ENCODE measurements around the gene COA3.

The COA3 gene

GRCh38 chr17:42781639-42782165 is 16.8 kb downstream of the COA3 start:
- no peaks in the 10 kb centered on the region for H3K9me2 ChIP-seq (replicated peaks; ENCODE audit: insufficient read depth, low read length)
- no peaks in the 10 kb centered on the region for H4K20me1 ChIP-seq (ENCODE audit: low read depth, low read length)
- no peaks in the 10 kb centered on the region for H3F3A ChIP-seq (ENCODE audit: insufficient read depth)
- no peaks in the 10 kb centered on the region for H3K36me3 ChIP-seq (ENCODE audit: low read length)
- no peak overlapping the region for H3K9ac ChIP-seq (ENCODE audit: low read length)
- no peak overlapping the region for H2AFZ ChIP-seq (ENCODE audit: low read depth, low read length, severe bottlenecking)
- no peak overlapping the region for H3K4me3 ChIP-seq (ENCODE audit: insufficient read depth, low read length, poor library complexity, severe bottlenecking)
- no peaks in the 10 kb centered on the region for H3K79me2 ChIP-seq (ENCODE audit: insufficient read depth, low read length)
- TF ChIP-seq CTCF (IDR thresholded peaks at IDR 0.05; ENCODE audit: insufficient read depth, low read length, poor library complexity, severe bottlenecking) (no peak), EZH2phosphoT487 (conservative IDR thresholded peaks at IDR 0.05; ENCODE audit: low read length) (no peak)
- H3K9me3 ChIP-seq (ENCODE audit: insufficient read depth, low read length), result no peaks in the 10 kb centered on the region
- no peak overlapping the region for H3K4me2 ChIP-seq (ENCODE audit: low read depth, low read length, poor library complexity, severe bottlenecking)
- no peak overlapping the region for H3K27ac ChIP-seq (ENCODE audit: low read depth, low read length)
- no peaks in the 10 kb centered on the region for H3K27me3 ChIP-seq (ENCODE audit: low read length)

- no peaks in the 10 kb centered on the region for H3K79me2 ChIP-seq (ENCODE audit: insufficient read depth, low read length)
- no peaks in the 10 kb centered on the region for H3F3A ChIP-seq (ENCODE audit: insufficient read depth)
- H3K9ac ChIP-seq (ENCODE audit: low read length), result no peak overlapping the region
- TF ChIP-seq CTCF (IDR thresholded peaks at IDR 0.05; ENCODE audit: insufficient read depth, low read length, poor library complexity, severe bottlenecking), result no peak
- no peak for TF ChIP-seq EZH2phosphoT487 (conservative IDR thresholded peaks at IDR 0.05; ENCODE audit: low read length)
- no peaks in the 10 kb centered on the region for H3K9me2 ChIP-seq (replicated peaks; ENCODE audit: insufficient read depth, low read length)
- H3K36me3 ChIP-seq (ENCODE audit: low read length), result no peaks in the 10 kb centered on the region; the same call in 1 of the 2 replicates
- no peak overlapping the region for H3K4me2 ChIP-seq (ENCODE audit: low read depth, low read length, poor library complexity, severe bottlenecking)
- H2AFZ ChIP-seq (ENCODE audit: low read depth, low read length, severe bottlenecking), result no peak overlapping the region
- no peak overlapping the region for H3K27ac ChIP-seq (ENCODE audit: low read depth, low read length)
- H3K4me3 ChIP-seq (ENCODE audit: insufficient read depth, low read length, poor library complexity, severe bottlenecking), result no peak overlapping the region
- no peaks in the 10 kb centered on the region for H3K9me3 ChIP-seq (ENCODE audit: insufficient read depth, low read length)
- H4K20me1 ChIP-seq (ENCODE audit: low read depth, low read length), result no peaks in the 10 kb centered on the region
- no peaks in the 10 kb centered on the region for H3K27me3 ChIP-seq (ENCODE audit: low read length)
These were observed 17.5 kb downstream of the COA3 start for GRCh38 chr17:42780851-42781638.

- H3K4me3 ChIP-seq (ENCODE audit: insufficient read depth, low read length, poor library complexity, severe bottlenecking), result no peak within 1 kb of the TSS
- no peaks in the 10 kb centered on the region for H3K9me2 ChIP-seq (replicated peaks; ENCODE audit: insufficient read depth, low read length)
- H3F3A ChIP-seq (ENCODE audit: insufficient read depth), result no peaks in the 10 kb centered on the region
- no peak within 1 kb of the TSS for H3K4me2 ChIP-seq (ENCODE audit: low read depth, low read length, poor library complexity, severe bottlenecking)
- no peak within 1 kb of the TSS for H3K27ac ChIP-seq (ENCODE audit: low read depth, low read length)
- H3K9ac ChIP-seq (ENCODE audit: low read length), result no peak within 1 kb of the TSS
- H3K36me3 ChIP-seq (ENCODE audit: low read length), result peaks cover 4% of the 10 kb centered on the region
- H4K20me1 ChIP-seq (ENCODE audit: low read depth, low read length), result no peaks in the 10 kb centered on the region
- no peak for TF ChIP-seq EZH2phosphoT487 (conservative IDR thresholded peaks at IDR 0.05; ENCODE audit: low read length)
- no peak for TF ChIP-seq CTCF (IDR thresholded peaks at IDR 0.05; ENCODE audit: insufficient read depth, low read length, poor library complexity, severe bottlenecking)
- no peaks in the 10 kb centered on the region for H3K27me3 ChIP-seq (ENCODE audit: low read length)
- H2AFZ ChIP-seq (ENCODE audit: low read depth, low read length, severe bottlenecking), result no peak within 1 kb of the TSS
- H3K9me3 ChIP-seq (ENCODE audit: insufficient read depth, low read length), result no peaks in the 10 kb centered on the region
- H3K79me2 ChIP-seq (ENCODE audit: insufficient read depth, low read length), result no peaks in the 10 kb centered on the region
These were observed 18.3 kb downstream of the COA3 start, which contains the start of gene WNK4 for GRCh38 chr17:42779936-42780850. Gene WNK4 (plus strand): TSS chr17:42780610. CDS start chr17:42780699, 89 bp downstream.

All from SU-DHL-6 (cell line).